PC-9 (cell line): ENCODE data around the gene HSD17B13.

ENCODE experiments used
- CTCF ChIP-seq: fragments of 200-600 bp; sonication (generic); conservative IDR thresholded peaks from 2 replicates; pipeline ENCODE4 v1.6.1; 2017; ENCODE audit warnings: mixed run types, antibody characterized with exemption, mild to moderate bottlenecking, moderate library complexity
- EZH2 ChIP-seq: fragments of 200-600 bp; sonication (generic); IDR thresholded peaks from 2 replicates; pipeline ENCODE4 v1.8.0; 2017; ENCODE audit warnings: antibody characterized with exemption, low read depth

- TF ChIP-seq CTCF (no peak), EZH2 (no peak)
These were observed 20.2 kb upstream of the HSD17B13 start for GRCh38 chr4:87342872-87343271.
